HTR-8/SVneo (cell line): ENCODE measurements around the gene LRRC4.

ENCODE experiments used
- DNase-seq: peaks from one replicate; pipeline ENCODE4 v3.0.0; 2011; ENCODE audit warnings: low spot score, mixed read lengths; ENCODE audit not compliant: insufficient read length
- FAIRE-seq: peaks from 2 replicates; lab custom pipeline; 2011; peaks lifted over from hg19 to GRCh38; lab: Jason Lieb, UNC

The LRRC4 gene

DNA sequence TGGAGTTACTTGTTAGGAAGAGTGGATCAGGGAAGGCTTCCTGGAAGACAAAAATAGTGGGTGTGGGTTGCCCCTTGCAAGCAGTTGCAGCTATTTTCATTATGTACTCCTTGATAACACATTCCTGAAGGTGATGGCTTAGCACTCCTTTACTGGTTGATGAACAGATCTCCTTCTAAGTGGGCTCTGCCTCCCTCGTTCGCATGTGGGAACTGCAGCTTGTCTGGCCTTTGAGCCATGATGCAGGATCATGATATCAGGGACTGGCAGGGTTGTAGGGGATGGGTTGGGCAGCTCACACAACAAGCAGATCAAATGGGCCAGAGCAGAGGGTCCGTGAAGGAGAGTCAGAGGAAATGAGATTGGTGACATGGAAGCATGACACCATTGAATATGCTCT lies 28.8 kb upstream of the LRRC4 start:
- DNase-seq, result no peak
- FAIRE-seq, result no peak

DNA sequence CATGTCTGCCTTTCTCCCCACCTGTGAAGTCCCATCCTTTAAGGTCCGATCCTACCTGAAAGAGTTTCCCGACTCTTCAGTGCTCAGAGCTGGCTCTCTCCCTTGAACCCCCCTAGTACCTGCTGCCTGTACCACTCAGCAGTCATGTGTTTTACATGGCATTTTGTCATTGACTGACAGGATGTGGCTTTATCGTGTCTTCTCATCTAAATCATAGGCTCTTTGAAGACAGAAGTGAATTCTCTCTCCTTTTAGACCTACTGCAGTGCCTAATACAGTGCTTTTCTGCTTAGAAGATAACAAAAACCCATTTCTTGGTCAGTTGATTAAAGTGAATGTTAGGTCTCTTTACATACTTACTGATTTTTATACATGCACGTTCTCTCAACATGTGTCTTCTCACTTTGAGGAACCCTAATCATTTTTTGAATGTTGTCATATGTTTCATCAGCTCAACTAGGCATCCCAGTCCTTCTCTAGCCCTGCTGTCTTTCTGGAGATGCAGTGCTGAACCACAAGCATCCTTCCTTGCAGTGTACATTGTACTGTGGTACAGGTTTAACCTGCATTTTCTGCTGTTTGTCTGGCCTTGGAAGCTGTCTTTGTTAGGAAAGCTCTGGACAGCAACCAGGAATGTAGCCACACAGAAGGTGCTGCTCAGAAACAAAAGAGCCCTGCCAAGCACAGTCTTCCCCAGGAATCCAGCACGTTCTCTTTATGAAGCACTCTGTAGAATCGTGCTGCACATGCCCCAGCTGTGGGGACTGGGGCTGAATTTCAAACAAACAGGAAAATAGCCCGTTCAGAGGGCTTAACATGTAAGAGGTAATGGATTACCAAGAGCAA lies 28.1 kb upstream of the LRRC4 start:
- DNase-seq, result no peak
- FAIRE-seq, result no peak

DNA sequence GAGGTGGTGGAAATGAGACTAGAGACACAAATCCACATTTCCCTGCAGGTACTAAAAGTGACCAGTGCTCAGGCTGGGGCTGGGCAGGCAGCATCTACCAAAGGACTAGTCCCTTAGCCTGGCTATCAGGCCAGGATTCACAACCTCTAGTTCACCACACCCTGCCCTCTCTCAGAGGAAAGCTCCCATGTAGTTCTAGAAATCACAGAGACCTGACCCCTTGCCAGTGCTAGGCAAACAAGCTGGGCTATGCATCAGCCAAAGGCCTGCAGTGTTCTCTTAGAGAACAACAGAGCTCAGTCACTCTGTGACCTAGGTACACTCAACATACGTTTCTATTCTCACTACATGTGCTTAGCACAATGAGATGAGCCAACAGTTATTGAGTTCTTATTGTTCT lies 26.7 kb upstream of the LRRC4 start:
- FAIRE-seq (no peak), DNase-seq (no peak)

DNA sequence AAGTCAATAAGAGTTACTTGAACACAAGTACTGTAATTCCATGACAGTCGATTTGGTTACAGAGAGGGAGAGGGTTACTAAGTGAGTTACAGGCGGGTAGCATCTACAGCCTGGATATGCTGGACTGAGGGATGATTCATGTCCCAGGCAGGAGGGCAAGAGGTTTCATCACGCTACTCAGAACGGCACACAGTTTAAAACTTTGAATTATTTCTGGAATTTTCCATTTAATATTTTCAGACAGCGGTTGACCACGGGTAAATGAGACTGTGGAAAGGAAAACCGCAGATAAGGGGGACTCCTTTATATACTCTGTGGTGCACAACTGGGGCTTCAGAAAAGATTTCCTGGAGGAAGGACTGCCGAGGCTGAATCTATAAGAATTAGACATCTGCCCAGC lies 25.7 kb upstream of the LRRC4 start:
- peak; percentile 11 for DNase-seq
- FAIRE-seq, result no peak

DNA sequence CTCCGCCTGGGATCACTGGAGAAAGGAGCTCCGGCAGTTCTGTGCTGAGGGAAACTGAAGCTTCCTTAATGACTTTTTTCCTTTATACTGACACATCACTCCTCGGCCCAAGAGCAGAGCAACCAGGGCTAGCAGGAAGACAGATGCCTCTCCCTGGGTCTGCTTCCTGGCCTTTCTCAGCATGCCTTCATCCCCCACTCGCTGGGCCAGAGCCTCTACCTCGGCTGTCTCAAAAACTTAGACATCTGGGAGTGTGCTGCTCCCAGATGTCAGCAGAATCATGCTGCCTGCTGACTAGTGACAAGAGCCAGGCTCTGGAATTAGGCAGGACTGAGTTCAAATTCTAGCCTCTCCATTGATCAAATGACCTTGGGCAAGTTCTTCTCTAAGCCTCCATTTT lies 24.4 kb upstream of the LRRC4 start:
- FAIRE-seq (no peak), DNase-seq (no peak)

DNA sequence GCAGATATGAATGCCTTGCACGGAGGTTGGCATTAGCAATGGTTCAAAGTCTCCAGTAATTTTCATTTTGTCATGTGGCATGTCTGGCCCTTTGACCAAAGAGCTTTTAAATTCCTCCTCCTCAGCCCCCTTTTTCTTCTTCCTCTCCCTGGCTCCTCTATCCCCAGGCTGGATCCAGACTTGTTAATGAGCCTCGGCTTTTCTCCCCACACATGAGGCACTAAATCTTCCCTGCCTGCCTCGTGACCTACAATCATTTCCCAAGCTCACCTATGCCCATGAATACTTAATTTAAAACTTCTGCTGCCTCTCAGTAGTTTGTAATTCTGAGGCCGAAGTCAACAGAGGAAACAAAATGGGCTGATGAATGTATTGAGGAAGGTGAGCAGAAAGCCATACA lies 23.3 kb upstream of the LRRC4 start:
- no peak for DNase-seq
- no peak for FAIRE-seq

DNA sequence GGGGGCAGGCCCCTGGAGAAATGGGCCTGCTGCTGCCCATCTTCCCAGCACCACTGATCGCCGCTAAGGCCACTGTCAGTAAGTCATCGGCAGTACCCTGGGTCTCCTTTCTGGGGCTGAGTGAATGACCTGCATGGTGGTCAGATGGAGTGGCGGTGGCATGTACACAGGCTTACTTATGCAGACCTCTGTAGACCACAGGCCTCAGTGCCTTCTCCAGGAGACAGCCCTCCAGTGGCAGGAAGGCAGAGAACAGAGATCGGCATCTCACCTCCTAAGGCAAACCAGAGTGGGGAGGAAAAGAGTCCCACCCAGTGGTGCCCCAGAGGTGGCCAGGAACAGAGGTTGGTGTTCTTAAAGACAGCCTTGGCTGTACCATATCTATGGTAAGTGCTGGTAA lies 22.8 kb upstream of the LRRC4 start:
- no peak for FAIRE-seq
- no peak for DNase-seq

DNA sequence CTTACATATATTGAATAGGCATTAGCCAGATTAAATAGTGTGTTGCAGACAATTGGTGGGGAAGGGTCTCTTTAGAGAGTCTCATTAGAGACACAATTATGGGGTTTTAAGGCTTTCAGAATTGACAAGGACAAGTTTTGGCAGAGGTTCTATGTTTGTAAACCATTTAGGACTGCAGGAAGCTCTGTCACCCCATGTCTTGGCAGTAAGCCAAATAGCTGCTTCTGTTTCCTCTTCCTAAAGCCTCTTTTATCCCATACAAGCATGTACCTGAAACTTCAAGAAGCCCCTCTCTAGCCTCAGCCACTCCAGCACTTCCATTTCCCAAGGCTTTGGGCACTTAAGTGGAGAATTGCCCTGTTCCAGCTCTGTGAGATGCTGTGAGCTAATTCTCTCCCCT lies 21.8 kb upstream of the LRRC4 start:
- FAIRE-seq (no peak), DNase-seq (no peak)

DNA sequence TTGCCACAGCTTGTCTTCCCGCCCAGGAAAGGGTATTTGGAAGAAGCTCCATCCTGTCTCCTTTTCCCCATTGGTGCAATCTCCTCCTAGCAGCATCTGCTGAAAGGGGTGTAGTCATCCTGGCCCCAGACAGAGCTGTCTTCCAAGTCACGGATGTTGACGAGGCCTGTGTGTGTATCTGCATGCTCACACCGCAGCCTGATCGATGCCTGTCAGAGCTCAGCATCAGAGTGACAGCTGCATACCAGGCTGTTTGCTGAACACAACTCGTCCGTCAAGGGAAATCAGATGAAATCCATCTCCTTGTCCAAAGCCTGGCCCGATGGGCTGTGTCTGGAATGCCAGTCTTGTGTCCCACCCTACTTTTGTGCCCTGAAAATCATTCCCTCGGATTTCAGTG lies 21.2 kb upstream of the LRRC4 start:
- FAIRE-seq, result no peak
- DNase-seq, result no peak

DNA sequence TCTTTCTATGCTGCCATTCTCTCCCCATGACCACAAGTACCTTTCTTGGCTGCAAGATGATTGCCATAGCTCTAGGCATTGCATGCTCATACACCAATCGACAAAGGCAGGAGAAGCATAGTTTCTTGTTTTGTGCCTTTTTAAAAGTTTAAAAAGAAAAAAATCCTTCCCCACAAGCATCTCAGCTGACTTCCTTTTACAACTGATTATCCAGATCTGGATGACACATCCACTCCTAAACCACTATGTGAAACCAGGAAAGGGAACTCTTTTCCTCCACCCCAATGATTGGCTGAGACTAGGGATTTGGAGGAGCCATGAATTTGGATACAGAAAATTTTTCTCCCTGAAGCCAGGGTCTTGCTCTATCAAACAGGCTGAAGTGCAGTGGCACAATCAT lies 14.5 kb upstream of the LRRC4 start:
- FAIRE-seq (no peak), DNase-seq (no peak)

DNA sequence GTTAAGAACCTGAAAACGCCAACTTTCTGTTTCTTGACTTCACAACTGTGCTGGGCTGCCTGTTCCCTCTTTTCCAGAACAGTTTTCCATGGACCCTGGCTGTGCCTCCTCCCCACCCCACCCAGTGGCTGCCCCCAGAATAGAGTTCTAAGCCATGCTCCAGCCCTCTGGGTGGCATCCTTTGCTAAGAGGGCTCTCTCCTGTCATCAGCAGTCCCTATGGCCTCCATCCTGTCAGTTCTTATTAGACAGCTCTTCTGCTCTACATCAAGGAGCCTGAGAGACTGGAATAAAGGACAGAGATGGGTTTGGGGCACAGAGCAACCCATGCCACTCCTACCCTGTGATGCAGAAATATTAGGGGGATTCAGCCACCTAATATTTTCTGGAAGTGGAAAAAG lies 13.9 kb upstream of the LRRC4 start:
- DNase-seq (no peak), FAIRE-seq (no peak)

DNA sequence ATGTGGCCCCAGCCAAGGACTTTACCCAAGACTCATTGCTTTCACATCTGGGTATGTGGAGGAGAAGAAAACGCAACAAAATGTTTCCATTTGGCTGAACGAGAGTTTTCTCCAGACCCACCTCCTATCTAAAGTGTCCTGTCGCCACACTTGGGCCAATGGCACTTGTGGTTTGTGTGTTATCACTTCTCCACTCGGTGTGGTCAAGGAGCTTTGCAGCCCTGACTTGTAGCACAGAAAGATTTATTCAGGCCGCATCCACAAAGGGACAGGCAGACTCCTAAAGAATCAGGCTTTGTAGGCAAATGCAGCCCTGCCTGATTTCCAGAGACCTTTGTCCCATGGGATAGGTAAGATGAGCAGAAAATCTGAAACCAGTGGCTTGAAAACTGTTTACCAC lies 12.8 kb upstream of the LRRC4 start:
- no peak for DNase-seq
- no peak for FAIRE-seq

DNA sequence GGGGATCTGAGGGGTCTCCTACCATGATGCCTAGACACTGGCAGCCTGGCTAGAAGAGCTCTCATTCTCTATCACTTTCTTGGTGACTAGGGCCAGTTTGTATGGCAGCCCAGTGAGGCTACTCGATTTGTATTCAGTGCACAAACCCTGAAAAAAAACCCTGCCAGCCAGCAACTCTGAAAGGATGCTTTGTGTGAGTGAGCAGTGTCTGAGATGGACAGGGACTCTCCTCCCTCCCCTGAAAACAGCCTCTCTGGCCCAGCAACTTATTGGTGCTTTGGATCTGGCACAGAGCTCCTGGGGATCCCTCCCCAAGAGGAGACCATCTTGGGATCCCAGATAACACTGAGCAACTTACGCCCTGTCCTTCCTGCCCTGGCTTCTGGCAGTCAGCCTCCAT lies 10.8 kb upstream of the LRRC4 start:
- FAIRE-seq (no peak), DNase-seq (no peak)

DNA sequence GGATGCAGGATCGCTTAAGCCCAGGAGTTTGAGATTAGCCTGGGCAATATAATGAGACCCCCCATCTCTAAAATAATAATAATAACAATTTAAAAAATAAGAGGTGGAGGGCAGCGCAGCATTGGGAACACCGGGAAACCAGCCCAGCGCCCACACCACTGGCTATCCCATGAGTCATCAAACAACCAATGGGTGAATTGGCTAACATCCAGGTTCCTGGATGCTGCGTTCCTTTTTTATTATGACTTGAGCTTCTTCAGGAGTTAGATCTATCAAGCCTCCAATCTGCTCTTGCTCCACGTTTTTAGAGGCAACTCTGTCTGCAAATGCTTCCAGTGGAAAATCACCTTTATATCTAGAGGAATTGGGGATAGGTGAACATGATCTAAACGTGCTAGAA lies 10.0 kb upstream of the LRRC4 start:
- DNase-seq (peak; percentile 19), FAIRE-seq (no peak)

DNA sequence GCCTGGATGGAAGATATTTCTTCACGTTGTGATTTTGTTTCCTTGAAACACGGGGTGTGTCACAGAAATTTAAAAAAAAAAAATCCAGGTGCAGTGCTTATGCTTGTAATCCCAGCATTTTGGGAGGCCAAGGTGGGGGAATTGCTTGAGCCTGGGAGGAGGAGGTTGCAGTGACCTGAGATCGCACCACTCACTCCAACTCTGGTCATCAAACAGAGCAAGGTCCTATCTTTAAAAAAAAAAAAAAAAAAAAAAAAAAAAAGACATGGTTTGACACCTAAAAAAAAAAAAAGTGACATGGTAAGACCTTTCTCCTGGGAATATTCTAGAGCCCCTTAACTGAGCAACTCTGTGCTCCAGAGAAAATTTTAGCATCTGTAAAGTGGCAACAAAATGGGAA lies 9.0 kb upstream of the LRRC4 start:
- FAIRE-seq (no peak), DNase-seq (no peak)

DNA sequence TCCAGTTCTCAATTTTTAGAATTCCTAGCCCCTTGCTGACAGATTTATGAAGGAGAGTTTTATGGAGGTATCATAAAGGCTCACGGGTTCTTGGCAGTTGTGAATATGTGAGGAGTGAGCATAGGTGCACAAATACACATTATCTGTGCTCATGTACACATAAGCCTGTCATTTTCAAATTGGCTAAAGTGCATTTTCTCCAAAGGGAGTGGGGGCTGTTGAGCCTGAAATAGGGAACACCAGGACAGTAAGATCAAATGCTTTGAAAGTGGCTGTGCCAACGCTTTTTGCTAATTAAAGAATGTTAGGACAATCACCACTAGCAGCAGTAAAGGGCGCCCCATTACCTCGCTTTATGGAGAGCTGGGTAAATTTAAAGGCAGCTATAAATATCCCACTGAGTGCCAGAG lies 8.3 kb upstream of the LRRC4 start:
- FAIRE-seq (no peak), DNase-seq (no peak)

DNA sequence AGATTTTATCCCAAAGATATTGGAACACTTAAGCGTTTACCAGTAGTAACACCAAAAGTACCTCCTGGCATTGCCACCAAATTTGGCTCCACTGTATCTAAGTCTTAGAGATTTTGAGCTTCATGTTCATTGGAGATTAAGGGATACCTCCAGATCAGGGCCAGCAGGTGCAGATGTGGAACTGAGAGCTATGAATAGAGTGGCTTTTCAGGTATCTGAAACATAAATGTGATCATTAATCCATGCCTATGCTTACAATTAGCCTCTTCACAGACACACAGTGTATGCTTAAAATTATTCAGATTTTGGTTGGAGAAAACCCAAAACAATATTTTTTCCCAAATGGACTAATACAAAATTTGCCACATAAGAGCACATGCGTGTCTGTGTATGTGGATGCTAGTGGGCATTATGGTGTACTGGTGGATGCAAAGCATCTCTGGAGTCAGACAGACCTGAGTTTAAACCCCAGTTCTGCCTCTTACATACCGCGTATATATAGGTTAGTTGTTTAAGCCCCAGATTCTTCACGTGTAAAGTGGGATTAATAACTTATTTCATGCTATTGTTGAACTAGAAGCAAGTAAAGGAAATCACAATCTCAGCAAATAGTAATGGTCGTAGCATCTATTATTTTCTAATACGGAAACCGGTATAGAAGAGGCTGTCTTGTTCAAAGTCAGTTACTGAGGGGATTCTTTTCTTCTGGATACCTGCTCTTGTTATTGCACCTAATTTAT lies 6.8 kb upstream of the LRRC4 start:
- FAIRE-seq, result no peak
- no peak for DNase-seq

DNA sequence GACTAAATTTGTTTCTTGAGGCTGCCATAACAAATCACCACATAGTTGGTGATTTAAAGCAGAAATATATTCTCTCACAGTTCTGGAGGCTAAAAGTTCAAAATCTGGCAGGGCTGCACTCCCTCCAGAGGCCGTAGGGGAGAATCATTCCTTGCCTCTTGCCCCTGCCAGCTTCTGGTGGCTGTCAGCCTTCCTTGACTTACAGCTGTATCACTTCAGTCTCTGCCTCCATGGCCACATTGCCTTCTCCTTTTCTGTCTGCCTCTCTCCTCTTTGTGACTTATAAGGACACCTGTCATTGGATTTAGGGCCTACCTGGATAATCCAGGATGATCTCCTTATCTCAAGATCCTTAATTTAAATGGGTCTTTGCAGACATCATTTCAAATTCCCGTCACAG lies 5.8 kb upstream of the LRRC4 start:
- DNase-seq (no peak), FAIRE-seq (no peak)

DNA sequence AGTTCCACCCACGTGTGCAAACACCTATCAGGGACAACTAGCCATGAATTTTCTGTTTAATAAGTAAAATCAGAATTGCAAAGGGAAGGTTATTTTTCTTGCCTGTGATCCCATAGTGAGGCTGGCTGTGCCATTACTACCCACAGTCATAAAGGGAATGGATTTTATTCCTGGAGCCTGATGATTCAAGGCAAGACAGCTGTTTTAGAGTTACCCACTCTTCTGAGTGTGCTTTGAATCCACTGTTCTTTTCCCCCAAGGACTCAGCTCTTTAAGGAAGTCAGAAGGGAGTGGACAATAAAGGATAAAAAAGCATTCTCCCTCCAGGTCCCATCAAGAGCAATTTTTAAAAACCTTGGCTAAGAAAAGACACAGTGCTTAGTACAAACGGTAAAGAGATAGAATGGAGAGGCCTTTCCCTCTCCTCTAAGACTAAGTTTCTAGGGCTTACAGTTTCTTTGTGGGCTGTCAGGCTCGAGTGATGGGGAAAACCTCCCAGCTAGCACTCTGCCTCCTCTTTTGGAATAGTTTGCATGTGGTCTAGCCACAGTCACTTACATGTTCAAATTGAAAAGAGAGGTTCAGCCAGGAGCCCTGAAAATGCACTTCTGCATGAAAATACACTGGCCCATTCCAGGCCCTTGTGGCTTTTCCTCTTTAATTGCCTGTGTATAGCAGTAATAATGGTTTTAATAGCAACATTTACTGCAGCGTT lies 5.1 kb upstream of the LRRC4 start:
- DNase-seq (no peak), FAIRE-seq (no peak)

DNA sequence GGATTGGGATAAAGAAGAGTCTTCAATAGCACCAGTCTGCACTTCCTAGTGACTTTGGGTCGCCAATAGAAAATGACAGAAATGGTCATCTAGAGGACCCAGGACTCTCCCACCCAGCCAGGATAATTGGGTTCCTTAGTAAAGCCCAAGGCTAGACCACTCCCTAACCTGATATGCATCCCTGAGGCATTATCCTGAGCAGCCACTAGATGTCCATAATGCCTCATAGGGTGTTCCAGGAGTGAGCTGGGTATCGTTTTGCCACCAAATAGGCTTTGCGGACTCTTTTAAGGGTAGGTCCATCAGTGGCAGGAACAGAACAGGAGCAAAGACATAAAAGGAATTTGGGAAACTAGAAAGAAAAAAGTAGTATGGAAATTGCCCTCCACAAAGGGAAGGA lies 4.5 kb upstream of the LRRC4 start:
- no peak for FAIRE-seq
- no peak for DNase-seq

DNA sequence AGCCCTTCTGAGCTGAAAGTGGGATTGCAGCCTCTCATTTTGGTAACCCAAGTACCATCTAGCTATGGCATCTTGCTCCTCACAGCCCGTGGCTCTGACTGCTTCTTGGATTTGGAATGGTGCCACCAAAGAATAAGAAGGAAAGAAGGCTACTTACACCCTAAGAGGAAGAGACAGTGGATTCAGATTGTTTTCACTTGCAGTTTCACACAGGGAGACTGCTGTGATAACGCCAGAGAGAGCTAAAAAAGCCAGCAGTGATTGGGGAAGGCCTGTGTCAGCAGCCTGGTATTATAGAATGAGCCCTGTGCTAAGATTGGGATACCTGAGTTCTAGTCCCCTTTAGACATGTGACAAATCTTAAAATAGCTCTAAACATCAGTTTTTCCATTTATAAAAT lies 3.6 kb upstream of the LRRC4 start:
- DNase-seq (no peak), FAIRE-seq (no peak)
